Right lobe of liver (tissue), 6 donors: ENCODE measurements around the gene OR9Q1. TPM values are rescaled to one million over a fixed set of nuclear protein-coding genes. Genes with fewer than 3 reads are reported as not detected.

Experiments
- ATAC-seq, 4 donors: fragments of 200-7000 bp; cut with Tn5 transposase; one replicate each; pipeline ENCODE4 v1.9.1; 2020; ENCODE audit warnings: mild to moderate bottlenecking in 4 of 4, moderate library complexity in 4 of 4
- DNase-seq, 3 donors: peaks; one replicate each; pipeline ENCODE4 v3.0.0-alpha.2; 2020
- H3K27ac ChIP-seq, 3 donors: fragments of 200-600 bp; one replicate each; pipeline ENCODE4 v1.8.0; 2022
- H3K27me3 ChIP-seq, 2 donors: fragments of 200-600 bp; one replicate each; pipeline ENCODE4 v1.8.0; 2022
- H3K36me3 ChIP-seq, 4 donors: fragments of 200-600 bp; sonication (generic) in 1 of 4; one replicate each; pipeline versions ENCODE4 v1.5.1 to v1.8.0; 2017 to 2022; ENCODE audit warnings: control low read depth in 1 of 4
- H3K4me1 ChIP-seq, 4 donors: fragments of 200-600 bp; sonication (generic) in 1 of 4; one replicate each; pipeline versions ENCODE4 v1.5.1 to v1.8.0; 2017 to 2022; ENCODE audit warnings: control low read depth in 1 of 4
- H3K4me3 ChIP-seq, 3 donors: fragments of 200-600 bp; one replicate each; pipeline ENCODE4 v1.8.0; 2022
- H3K9me3 ChIP-seq, 4 donors: fragments of 200-600 bp; sonication (generic) in 1 of 4; one replicate each; pipeline versions ENCODE4 v1.5.1 to v1.8.0; 2017 to 2022; ENCODE audit warnings: control low read depth in 1 of 4
- CTCF ChIP-seq, 4 donors: fragments of 200-600 bp in 3 of 4; fragments of 450-650 bp in 1 of 4; IDR thresholded peaks; one replicate each; pipeline versions ENCODE4 v1.5.1 to v1.8.0; 2016 to 2022; ENCODE audit warnings: antibody characterized with exemption in 4 of 4, mild to moderate bottlenecking in 2 of 4
- POLR2A ChIP-seq: fragments of 450-650 bp; IDR thresholded peaks from one replicate; pipeline ENCODE4 v1.6.1; 2017; ENCODE audit warnings: antibody characterized with exemption, mild to moderate bottlenecking
- whole genome bisulfite sequencing: methylation state at CpG from one replicate; pipeline ENCODE4 v1.1.6; 2018; ENCODE audit warnings: low coverage, low lambda C conversion rate; ENCODE audit not compliant: insufficient coverage; ENCODE audit errors: missing lambda C conversion rate; 5-methylcytosine and 5-hydroxymethylcytosine counted together
- intact Hi-C, 2 donors: fragments of 100-400 bp; cut with DNase I; formaldehyde crosslinking; loops; one replicate each; pipeline versions ENCODE4 v1.11.2 to v1.14.1; 2022
- total RNA-seq, 6 experiments: library from RNA; depleted of rRNA in 2 of 6; stranded (reverse); fragments of >200 nt in 2 of 6; fragmentation: NEBNext Ultra II Directional in 3 of 6; extraction: Animal tissue kit (Norgen Biotek cat#: 25700) in 3 of 6; gene quantifications; one replicate each; pipeline versions ENCODE4 v1.1.0 to v1.2.4, GENCODE V29; 2016 to 2023
- donor health status: DM: no; HTN: yes; CAD: no.
- donor health status: DM: no; HTN: no; CAD: no.
- donor health status: DM: no; HTN: no; CAD: no.
- donor health status: DM: no; HTN: yes; CAD: no.
- donor health status: DM: no; HTN: yes; CAD: no.

Gene OR9Q1
- total RNA-seq, 6 experiments from 2014 or later = not detected

- Histone ChIP-seq H3K4me3 (no peak overlapping the region), H3K36me3 (no peaks in the 10 kb centered on the region), H3K27me3 (no peaks in the 10 kb centered on the region), H3K9me3 (no peaks in the 10 kb centered on the region), H3K27ac (peak overlapping the region in 1 of 3 donors; percentile 54), H3K4me1 (no peaks in the 10 kb centered on the region)
- intact Hi-C loops = no loop called here
- TF ChIP-seq CTCF (IDR thresholded peaks at IDR 0.05) (no peak), POLR2A (no peak)
- WGBS = 34% methylated on average over 4 of the region's 4 CpGs
- DNase-seq = no peak
- no peak for ATAC-seq
Measured at GRCh38 chr11:58027341-58027740, 3.7 kb downstream of the OR9Q1 start.

- peak in 1 of 3 donors; percentile 26 for DNase-seq
- no peak for TF ChIP-seq POLR2A
- no peak for TF ChIP-seq CTCF (IDR thresholded peaks at IDR 0.05)
- peak; percentile 43 to 59 (median 48) for ATAC-seq
Measured at GRCh38 chr11:58028687-58029411, 5.2 kb downstream of the OR9Q1 start.

GRCh38 chr11:58030653-58031052, 7.0 kb downstream of the OR9Q1 start, which contains the start of gene OR6Q1:
Gene OR6Q1 (plus strand): TSS chr11:58030953. CDS start chr11:58030953, 0 bp downstream.
- ATAC-seq (no peak), DNase-seq (no peak)
- no peaks in the 10 kb centered on the region for H3K36me3 ChIP-seq
- no peaks in the 10 kb centered on the region for H3K4me1 ChIP-seq
- H3K4me3 ChIP-seq = no peak within 1 kb of the TSS
- H3K9me3 ChIP-seq = no peaks in the 10 kb centered on the region
- no peak for TF ChIP-seq POLR2A
- no peak for TF ChIP-seq CTCF (IDR thresholded peaks at IDR 0.05)
- intact Hi-C loops = no loop called here
- H3K27ac ChIP-seq = peak within 1 kb of the TSS; percentile 23 to 32 (median 27)
- no peaks in the 10 kb centered on the region for H3K27me3 ChIP-seq

More at GRCh38 chr11:58028687-58029411, 5.2 kb downstream of the OR9Q1 start:
- 41% methylated on average over 5 of the region's 6 CpGs for WGBS
- Histone ChIP-seq H3K36me3 (no peaks in the 10 kb centered on the region), H3K27ac (peak overlapping the region; percentile 27 to 54 (median 32)), H3K27me3 (no peaks in the 10 kb centered on the region), H3K9me3 (no peaks in the 10 kb centered on the region), H3K4me1 (no peaks in the 10 kb centered on the region), H3K4me3 (no peak overlapping the region)
- intact Hi-C loops = no loop called here

- Histone ChIP-seq H3K27me3 (no peaks in the 10 kb centered on the region), H3K4me1 (no peaks in the 10 kb centered on the region), H3K4me3 (no peak overlapping the region), H3K36me3 (no peaks in the 10 kb centered on the region), H3K9me3 (no peaks in the 10 kb centered on the region), H3K27ac (no peak overlapping the region)
- ATAC-seq (no peak), DNase-seq (no peak)
- WGBS = 67% methylated on average over 2 of the region's 2 CpGs
- TF ChIP-seq CTCF (IDR thresholded peaks at IDR 0.05) (no peak), POLR2A (no peak)
- intact Hi-C loops = no loop called here
Measured at GRCh38 chr11:58034471-58034870, 10.8 kb downstream of the OR9Q1 start.
